Gastroesophageal sphincter (tissue), 4 donors: ENCODE measurements around the gene SRRM5. TPM values are rescaled to one million over a fixed set of nuclear protein-coding genes. Genes with fewer than 3 reads are reported as not detected.

Source experiments
- ATAC-seq: fragments of 150-250 bp; one replicate; pipeline ENCODE4 v1.9.1; 2016; ENCODE audit warnings: mild to moderate bottlenecking, moderate library complexity
- H3K27ac ChIP-seq, 4 donors: fragments of 200-600 bp; sonication (generic) in 3 of 4; 1 replicate in 3 of 4; 2 replicates in 1 of 4; pipeline ENCODE4 v1.5.1; 2016 to 2019
- H3K27me3 ChIP-seq: fragments of 200-600 bp; sonication (generic); one replicate; pipeline ENCODE4 v1.5.1; 2019
- H3K36me3 ChIP-seq, 2 donors: fragments of 200-600 bp; sonication (generic); one replicate each; pipeline ENCODE4 v1.5.1; 2019; ENCODE audit warnings: control low read depth in 1 of 2
- H3K4me1 ChIP-seq, 3 donors: fragments of 200-600 bp; sonication (generic); 1 replicate in 2 of 3; 2 replicates in 1 of 3; pipeline ENCODE4 v1.5.1; 2016 to 2019; ENCODE audit warnings: control low read depth in 2 of 3
- H3K4me3 ChIP-seq, 2 donors: fragments of 200-600 bp; sonication (generic); one replicate each; pipeline ENCODE4 v1.5.1; 2019; ENCODE audit warnings: mild to moderate bottlenecking in 1 of 2, moderate library complexity in 1 of 2
- H3K9me3 ChIP-seq, 3 donors: fragments of 200-600 bp; sonication (generic); one replicate each; pipeline ENCODE4 v1.5.1; 2017 to 2019; ENCODE audit warnings: control low read depth in 2 of 3
- CTCF ChIP-seq, 4 experiments: fragments of 200-600 bp in 2 of 4; fragments of 450-650 bp in 2 of 4; sonication (generic) in 1 of 4; IDR thresholded peaks; one replicate each; pipeline ENCODE4 v1.5.1; 2017 to 2019; ENCODE audit warnings: antibody characterized with exemption in 4 of 4, mild to moderate bottlenecking in 2 of 4, moderate library complexity in 2 of 4
- EP300 ChIP-seq: sonication (generic); formaldehyde crosslinking; IDR thresholded peaks from one replicate; pipeline ENCODE4 v1.6.1; 2017; ENCODE audit warnings: antibody characterized with exemption, mild to moderate bottlenecking
- POLR2A ChIP-seq, 2 donors: fragments of 450-650 bp; IDR thresholded peaks; one replicate each; pipeline ENCODE4 v1.6.1; 2017; ENCODE audit warnings: antibody characterized with exemption in 2 of 2, mild to moderate bottlenecking in 2 of 2, moderate library complexity in 1 of 2
- POLR2AphosphoS5 ChIP-seq: sonication (generic); formaldehyde crosslinking; IDR thresholded peaks from one replicate; pipeline ENCODE4 v1.6.1; 2017; ENCODE audit warnings: antibody characterized with exemption
- WGBS, 2 donors: methylation state at CpG; one replicate each; pipeline ENCODE4 v1.1.5; 2018; ENCODE audit warnings: low coverage in 1 of 2; 5-methylcytosine and 5-hydroxymethylcytosine counted together
- total RNA-seq, 4 donors: library from RNA; depleted of rRNA; stranded (reverse); fragments of >200 nt; gene quantifications; one replicate each; pipeline ENCODE4 v1.1.0, GENCODE V29; 2016

Gene SRRM5
- total RNA-seq, 4 donors from 2014 or later = 0.13 TPM; not detected in 3

GRCh38 chr19:43641333-43641732 is 29.4 kb downstream of the SRRM5 start:
- H3K27ac ChIP-seq = no peak overlapping the region
- WGBS, 2 donors = 41 to 100% methylated on average over 2 of the region's 2 CpGs
- H3K36me3 ChIP-seq = peaks cover 0 to 6% of the 10 kb centered on the region in 2 donors
- no peaks in the 10 kb centered on the region for H3K27me3 ChIP-seq
- no peak for ATAC-seq
- H3K4me3 ChIP-seq = no peak overlapping the region
- no peaks in the 10 kb centered on the region for H3K9me3 ChIP-seq
- TF ChIP-seq POLR2A (IDR thresholded peaks at IDR 0.05) (no peak), EP300 (no peak), POLR2AphosphoS5 (no peak), CTCF (IDR thresholded peaks at IDR 0.05) (no peak)
- peaks cover 0 to 24% (median 7%) of the 10 kb centered on the region in 3 donors for H3K4me1 ChIP-seq

- no peak overlapping the region for H3K27ac ChIP-seq
- no peak overlapping the region for H3K4me3 ChIP-seq
- ATAC-seq = no peak
- 85 to 86% methylated on average over 4 of the region's 4 CpGs for WGBS, 2 donors
- TF ChIP-seq CTCF (IDR thresholded peaks at IDR 0.05) (no peak), POLR2AphosphoS5 (no peak), POLR2A (IDR thresholded peaks at IDR 0.05) (no peak), EP300 (no peak)
- H3K9me3 ChIP-seq = no peaks in the 10 kb centered on the region
- H3K27me3 ChIP-seq = no peaks in the 10 kb centered on the region
- H3K4me1 ChIP-seq = peaks cover 0 to 24% (median 7%) of the 10 kb centered on the region in 3 donors
- peaks cover 0 to 12% of the 10 kb centered on the region in 2 donors for H3K36me3 ChIP-seq
Measured at GRCh38 chr19:43642531-43642930, 30.6 kb downstream of the SRRM5 start.

- WGBS, 2 donors = 61 to 81% methylated on average over 2 to 3 of the region's 3 CpGs
- H3K27ac ChIP-seq = no peak overlapping the region
- H3K27me3 ChIP-seq = no peaks in the 10 kb centered on the region
- H3K4me1 ChIP-seq = peaks cover 0 to 20% (median 7%) of the 10 kb centered on the region in 3 donors
- ATAC-seq = no peak
- no peak for TF ChIP-seq POLR2AphosphoS5
- TF ChIP-seq POLR2A (IDR thresholded peaks at IDR 0.05) = no peak
- no peak for TF ChIP-seq CTCF (IDR thresholded peaks at IDR 0.05)
- TF ChIP-seq EP300 = no peak
- no peak overlapping the region for H3K4me3 ChIP-seq
- H3K9me3 ChIP-seq = no peaks in the 10 kb centered on the region
- H3K36me3 ChIP-seq = peaks cover 0 to 16% of the 10 kb centered on the region in 2 donors
Measured at GRCh38 chr19:43643326-43643725, 31.4 kb downstream of the SRRM5 start.

DNA sequence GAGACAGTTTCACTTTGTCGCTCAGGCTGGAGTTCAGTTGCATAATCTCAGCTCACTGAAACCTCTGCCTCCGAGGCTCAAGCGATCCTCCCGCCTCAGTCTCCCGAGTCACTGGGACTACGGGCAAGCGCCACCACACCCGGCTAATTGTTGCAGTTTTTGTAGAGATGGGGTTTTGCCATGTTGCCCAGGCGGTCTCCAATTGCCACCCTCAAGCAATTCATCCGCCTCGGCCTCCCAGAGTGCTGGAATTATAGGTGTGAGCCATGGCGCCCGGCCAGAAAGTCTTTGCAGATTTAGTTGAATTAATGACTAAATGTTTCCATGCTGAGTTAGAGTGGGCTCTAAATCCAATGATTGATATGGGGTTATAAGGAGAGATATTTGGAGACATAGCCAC is 32.3 kb downstream of the SRRM5 start:
- no peaks in the 10 kb centered on the region for H3K27me3 ChIP-seq
- peaks cover 0 to 12% (median 7%) of the 10 kb centered on the region in 3 donors for H3K4me1 ChIP-seq
- no peak for ATAC-seq
- H3K27ac ChIP-seq = no peak overlapping the region
- H3K36me3 ChIP-seq = peaks cover 0 to 24% of the 10 kb centered on the region in 2 donors
- 80 to 100% methylated on average over 1 to 9 of the region's 13 CpGs for WGBS, 2 donors
- no peaks in the 10 kb centered on the region for H3K9me3 ChIP-seq
- TF ChIP-seq POLR2A (IDR thresholded peaks at IDR 0.05) = no peak
- no peak for TF ChIP-seq CTCF (IDR thresholded peaks at IDR 0.05)
- H3K4me3 ChIP-seq = no peak overlapping the region

DNA sequence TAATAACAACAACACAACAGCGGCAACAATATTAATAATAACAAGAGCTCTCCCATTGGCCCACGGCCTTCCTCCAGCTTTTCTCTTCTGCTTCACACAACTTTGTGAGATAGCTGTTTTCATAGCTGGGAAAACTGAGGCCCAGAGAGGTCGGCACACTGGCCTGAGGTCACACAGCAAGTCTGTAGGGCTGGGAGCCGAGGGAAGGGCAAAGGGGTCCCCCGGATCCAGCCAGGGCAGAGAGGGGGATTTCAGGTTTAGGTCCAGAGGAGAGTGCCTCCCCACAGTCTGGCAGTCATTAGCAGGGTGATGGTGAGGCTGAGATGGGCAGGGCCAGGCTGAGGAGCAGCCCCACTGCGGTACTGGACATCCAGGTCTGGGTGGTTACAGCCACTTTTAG is 36.7 kb downstream of the SRRM5 start:
- Histone ChIP-seq H3K4me3 (no peak overlapping the region), H3K27me3 (no peaks in the 10 kb centered on the region)
- no peak for ATAC-seq

More for the DNA sequence above, 36.7 kb downstream of the SRRM5 start:
- TF ChIP-seq EP300 (no peak), POLR2A (IDR thresholded peaks at IDR 0.05) (no peak), POLR2AphosphoS5 (no peak), CTCF (IDR thresholded peaks at IDR 0.05) (no peak)
- 90 to 100% methylated on average over 2 to 3 of the region's 6 CpGs for WGBS, 2 donors
- Histone ChIP-seq H3K9me3 (no peaks in the 10 kb centered on the region), H3K36me3 (peaks cover 0 to 42% of the 10 kb centered on the region in 2 donors), H3K4me1 (peaks cover 0 to 10% (median 0%) of the 10 kb centered on the region in 3 donors), H3K27ac (no peak overlapping the region)
